CD14-positive monocyte (primary cell): ENCODE results near the gene GEMIN7. TPM values are rescaled to one million over a fixed set of nuclear protein-coding genes. Genes with fewer than 3 reads are reported as not detected.

Experiments
- DNase-seq, 3 donors: peaks; one replicate each; pipeline ENCODE4 v3.0.0-alpha.2; 2011 to 2022
- H2AFZ ChIP-seq: 2 replicates; pipeline ENCODE4 v1.6.0; 2012; ENCODE audit warnings: mild to moderate bottlenecking, low read depth, low read length, inconsistent platforms; ENCODE audit not compliant: insufficient read depth, poor library complexity, severe bottlenecking
- H3K27ac ChIP-seq, 2 donors: 1 replicate in 1 of 2; 2 replicates in 1 of 2; pipeline ENCODE4 v1.5.1; 2012 to 2013; ENCODE audit warnings: low read length in 2 of 2, control low read depth in 1 of 2, inconsistent platforms in 1 of 2, low read depth in 1 of 2, mild to moderate bottlenecking in 1 of 2
- H3K27me3 ChIP-seq, 2 donors: one replicate each; pipeline versions ENCODE4 v1.6.0 to v1.6.1; 2011 to 2013; ENCODE audit warnings: low read length in 2 of 2; ENCODE audit not compliant: control insufficient read depth in 2 of 2, insufficient read depth in 2 of 2
- H3K36me3 ChIP-seq, 2 donors: replicated peaks in 1 of 2; 1 replicate in 1 of 2; 2 replicates in 1 of 2; pipeline versions ENCODE4 v1.5.1 to v1.6.1; 2012 to 2013; ENCODE audit warnings: low read length in 2 of 2, control low read depth in 1 of 2, inconsistent platforms in 1 of 2, mild to moderate bottlenecking in 1 of 2; ENCODE audit not compliant: insufficient read depth in 2 of 2, control insufficient read depth in 1 of 2
- H3K4me1 ChIP-seq, 2 donors: 1 replicate in 1 of 2; 2 replicates in 1 of 2; pipeline versions ENCODE4 v1.5.1 to v1.6.1; 2012 to 2013; ENCODE audit warnings: low read length in 2 of 2, control low read depth in 1 of 2, inconsistent platforms in 1 of 2, mild to moderate bottlenecking in 1 of 2, moderate library complexity in 1 of 2; ENCODE audit not compliant: insufficient read depth in 2 of 2, control insufficient read depth in 1 of 2
- H3K4me2 ChIP-seq: replicated peaks from 2 replicates; pipeline ENCODE3; 2012; ENCODE audit warnings: low read length, moderate library complexity, mild to moderate bottlenecking; ENCODE audit not compliant: poor library complexity, severe bottlenecking; ENCODE audit errors: extremely low read depth
- H3K4me3 ChIP-seq, 3 experiments: fragments of 200-600 bp in 1 of 3; sonication (generic) in 1 of 3; replicated peaks in 1 of 3; 1 replicate in 2 of 3; 2 replicates in 1 of 3; pipeline ENCODE4 v1.5.1; 2011 to 2013; ENCODE audit warnings: low read length in 3 of 3, mild to moderate bottlenecking in 3 of 3, control low read depth in 2 of 3, low read depth in 2 of 3, inconsistent platforms in 1 of 3, moderate library complexity in 1 of 3
- H3K79me2 ChIP-seq: 2 replicates; pipeline ENCODE4 v1.6.0; 2012; ENCODE audit warnings: mild to moderate bottlenecking, control low read depth, inconsistent platforms, low read length, moderate library complexity; ENCODE audit not compliant: insufficient read depth
- H3K9ac ChIP-seq: 2 replicates; pipeline ENCODE4 v1.6.0; 2017; ENCODE audit warnings: low read length, mild to moderate bottlenecking; ENCODE audit not compliant: insufficient read depth, poor library complexity, severe bottlenecking
- H3K9me3 ChIP-seq, 2 donors: replicated peaks in 1 of 2; 1 replicate in 1 of 2; 2 replicates in 1 of 2; pipeline versions ENCODE4 v1.5.1 to v1.6.1; 2012 to 2013; ENCODE audit warnings: low read length in 2 of 2, control low read depth in 1 of 2; ENCODE audit not compliant: control insufficient read depth in 1 of 2, insufficient read depth in 1 of 2
- H4K20me1 ChIP-seq: 2 replicates; pipeline ENCODE4 v1.6.0; 2012; ENCODE audit warnings: mild to moderate bottlenecking, low read length, control low read depth, moderate library complexity; ENCODE audit not compliant: insufficient read depth
- H3K27ac Mint-ChIP-seq, 7 donors: one replicate each; pipeline ENCODE4 v1.8.0; 2020; ENCODE audit warnings: mild to moderate bottlenecking in 7 of 7, mixed read lengths in 7 of 7, moderate library complexity in 6 of 7, inconsistent platforms in 2 of 7
- H3K27me3 Mint-ChIP-seq, 3 donors: one replicate each; pipeline ENCODE4 v1.8.0; 2021 to 2022; ENCODE audit warnings: low read depth in 3 of 3, mild to moderate bottlenecking in 3 of 3, mixed read lengths in 3 of 3, moderate library complexity in 3 of 3, inconsistent platforms in 1 of 3
- H3K36me3 Mint-ChIP-seq, 2 donors: one replicate each; pipeline ENCODE4 v1.8.0; 2020; ENCODE audit warnings: mixed read lengths in 2 of 2, inconsistent platforms in 1 of 2, mild to moderate bottlenecking in 1 of 2
- H3K4me1 Mint-ChIP-seq: one replicate; pipeline ENCODE4 v1.8.0; 2020; ENCODE audit warnings: mild to moderate bottlenecking, mixed read lengths
- H3K4me3 Mint-ChIP-seq, 2 donors: one replicate each; pipeline ENCODE4 v1.8.0; 2020; ENCODE audit warnings: mild to moderate bottlenecking in 2 of 2, mixed read lengths in 2 of 2, moderate library complexity in 1 of 2
- H3K9me3 Mint-ChIP-seq, 7 donors: one replicate each; pipeline ENCODE4 v1.8.0; 2020 to 2022; ENCODE audit warnings: mixed read lengths in 7 of 7, mild to moderate bottlenecking in 6 of 7, moderate library complexity in 6 of 7, inconsistent platforms in 2 of 7
- CTCF ChIP-seq: fragments of 200-600 bp; IDR thresholded peaks from one replicate; pipeline ENCODE4 v1.8.0; 2022; ENCODE audit warnings: antibody characterized with exemption, mild to moderate bottlenecking
- WGBS: methylation state at CpG from one replicate; pipeline ENCODE4 v1.1.5; 2013; ENCODE audit warnings: missing lambda C conversion rate; ENCODE audit not compliant: insufficient coverage; 5-methylcytosine and 5-hydroxymethylcytosine counted together
- intact Hi-C, 2 donors: fragments of 100-400 bp; cut with micrococcal nuclease; formaldehyde crosslinking; loops; one replicate each; pipeline versions ENCODE4 v1.15.0 to v1.15.1; 2023
- polyA plus RNA-seq, 3 donors: library from polyadenylated mRNA; depleted of rRNA in 1 of 3; unstranded in 2 of 3; stranded (reverse) in 1 of 3; fragments of 300-500 nt in 2 of 3; fragments of >200 nt in 1 of 3; fragmentation: Illumina TruSeq in 2 of 3; gene quantifications; 1 replicate in 2 of 3; 2 replicates in 1 of 3; pipeline ENCODE4 v1.2.3, GENCODE V29; 2012 to 2021

GEMIN7 gene
- polyA plus RNA-seq, 3 donors: 67.6 to 83.4 (median 78.4) TPM

DNA sequence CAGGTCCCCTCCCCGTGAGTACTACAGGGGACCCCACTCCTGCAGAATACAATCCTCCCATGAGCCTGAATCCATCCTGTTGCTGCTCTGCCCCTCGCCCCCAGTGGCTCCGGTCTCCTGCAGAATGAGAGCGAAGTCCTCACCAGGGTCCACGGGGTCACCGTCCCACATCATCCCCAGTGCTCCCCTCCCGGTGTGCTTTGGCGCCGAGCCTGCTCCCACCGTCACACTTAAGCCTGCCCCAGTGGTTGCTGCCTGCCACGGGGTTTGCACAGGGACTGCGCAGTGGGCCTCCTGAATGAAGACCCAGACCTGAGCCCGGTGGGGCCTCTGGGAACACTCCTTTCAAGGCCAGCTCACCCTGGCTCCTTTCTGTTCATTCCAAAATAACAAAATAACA is 51.2 kb downstream of the GEMIN7 start:
- no peak overlapping the region for H3K27ac ChIP-seq
- no peak for TF ChIP-seq CTCF
- no peaks in the 10 kb centered on the region for H3K4me1 ChIP-seq
- H3K9me3 ChIP-seq: no peaks in the 10 kb centered on the region
- peaks cover 23% of the 10 kb centered on the region for H3K79me2 ChIP-seq
- Mint-ChIP-seq H3K27me3 (peaks cover 0 to 2% (median 0%) of the 10 kb centered on the region in 3 donors), H3K36me3 (peaks cover 0 to 2% of the 10 kb centered on the region in 2 donors), H3K9me3 (no peaks in the 10 kb centered on the region), H3K4me3 (no peak overlapping the region), H3K27ac (peak overlapping the region in 1 of 7 donors; percentile 40), H3K4me1 (peaks cover 5% of the 10 kb centered on the region)
- H2AFZ ChIP-seq: no peak overlapping the region
- no peak overlapping the region for H3K4me3 ChIP-seq
- H4K20me1 ChIP-seq: peaks cover 56% of the 10 kb centered on the region
- H3K4me2 ChIP-seq: no peak overlapping the region
- DNase-seq: no peak
- 95% methylated on average over 10 of the region's 13 CpGs for WGBS
- intact Hi-C loops: no loop called here
- no peaks in the 10 kb centered on the region for H3K27me3 ChIP-seq
- no peak overlapping the region for H3K9ac ChIP-seq
- H3K36me3 ChIP-seq: peaks cover 0 to 5% of the 10 kb centered on the region in 2 donors

DNA sequence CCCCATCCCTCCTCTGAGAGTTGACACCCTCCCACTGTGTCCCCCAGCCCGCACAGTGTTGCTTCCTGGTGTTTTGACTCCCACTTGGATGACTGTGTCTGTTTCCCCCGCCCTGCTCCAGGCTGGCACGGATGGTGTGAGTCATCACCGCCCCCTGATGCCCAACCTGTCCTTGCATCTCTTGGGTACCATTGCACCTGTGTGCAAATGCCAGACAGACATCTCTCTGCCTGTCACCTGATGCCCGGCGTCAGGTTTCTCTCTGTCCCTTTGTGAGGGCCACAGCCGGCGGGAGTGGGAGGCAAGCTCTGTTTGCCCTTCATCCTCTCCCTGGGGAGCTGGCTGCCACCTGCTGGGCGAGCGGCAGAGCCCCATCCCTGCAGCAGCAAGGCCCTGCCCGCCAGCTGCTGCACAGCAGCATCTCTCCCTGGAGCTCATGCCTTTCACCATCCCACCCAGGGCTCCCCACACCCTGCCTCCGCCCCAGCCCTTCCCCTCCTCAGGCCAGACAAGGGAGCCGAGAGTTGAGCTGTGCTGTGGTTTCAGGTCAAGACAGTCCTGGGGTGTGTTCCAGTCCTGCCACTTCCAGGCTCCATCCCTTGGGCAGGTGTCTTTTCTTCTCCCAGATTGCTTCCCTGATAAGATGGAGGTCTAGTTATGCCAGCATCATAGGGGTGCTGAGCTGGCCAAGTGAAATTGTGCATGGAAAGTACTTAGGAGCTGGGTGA is 52.0 kb downstream of the GEMIN7 start:
- no peak overlapping the region for H3K27ac Mint-ChIP-seq
- H3K27me3 Mint-ChIP-seq: peaks cover 0 to 2% (median 0%) of the 10 kb centered on the region in 3 donors
- no peak overlapping the region for H3K4me3 Mint-ChIP-seq
- Histone ChIP-seq H3K4me3 (no peak overlapping the region), H3K27ac (no peak overlapping the region), H4K20me1 (peaks cover 56% of the 10 kb centered on the region), H3K4me2 (no peak overlapping the region), H3K36me3 (peaks cover 0 to 5% of the 10 kb centered on the region in 2 donors), H2AFZ (no peak overlapping the region), H3K9ac (no peak overlapping the region), H3K27me3 (no peaks in the 10 kb centered on the region), H3K4me1 (no peaks in the 10 kb centered on the region), H3K79me2 (peaks cover 15% of the 10 kb centered on the region), H3K9me3 (no peaks in the 10 kb centered on the region)
- peaks cover 0 to 2% of the 10 kb centered on the region in 2 donors for H3K36me3 Mint-ChIP-seq
- no peaks in the 10 kb centered on the region for H3K9me3 Mint-ChIP-seq
- no peak for TF ChIP-seq CTCF
- no peak for DNase-seq
- intact Hi-C loops: no loop called here
- WGBS: 77% methylated on average over 11 of the region's 13 CpGs
- no peaks in the 10 kb centered on the region for H3K4me1 Mint-ChIP-seq
